IPS-NIHi11 (cell line): Measurements from ENCODE around the gene QPRT.
A peak's percentile ranks its signal among the peaks of the same experiment; 100 is the strongest.
"Not testable (repeated sequence)": the region's sequence is repeated elsewhere in the genome, so short reads cannot be mapped to it uniquely, and the experiment has no call there.

Experiments used
- DNase-seq: peaks from one replicate; pipeline ENCODE4 v3.0.0; 2012; ENCODE audit warnings: mixed read lengths, low spot score

Gene QPRT

GRCh38 chr16:29678691-29679267 is at the start of gene QPRT:
Gene QPRT, plus strand, starts transcription at chr16:29679180. Its CDS starts 18 bp downstream, at chr16:29679198.
- peak; percentile 89 for DNase-seq

GRCh38 chr16:29629318-29629717 is 49.7 kb upstream of the QPRT start:
- not testable (repeated sequence) for DNase-seq

- not testable (repeated sequence) for DNase-seq
These were observed 47.3 kb upstream of the QPRT start for GRCh38 chr16:29631658-29632057.

GRCh38 chr16:29635902-29636301 is 43.1 kb upstream of the QPRT start:
- DNase-seq, result not testable (repeated sequence)

- not testable (repeated sequence) for DNase-seq
These were observed 42.6 kb upstream of the QPRT start for GRCh38 chr16:29636368-29636767.

- DNase-seq, result not testable (repeated sequence)
These were observed 40.2 kb upstream of the QPRT start for GRCh38 chr16:29638751-29639150.

- no peak for DNase-seq
These were observed 37.4 kb upstream of the QPRT start for GRCh38 chr16:29641561-29641960.

GRCh38 chr16:29643596-29643995 is 35.4 kb upstream of the QPRT start:
- DNase-seq, result no peak

- DNase-seq, result no peak
These were observed 34.6 kb upstream of the QPRT start for GRCh38 chr16:29644338-29644857.

GRCh38 chr16:29644973-29645693 is 33.8 kb upstream of the QPRT start:
- DNase-seq, result no peak

- peak; percentile 71 for DNase-seq
These were observed 33.2 kb upstream of the QPRT start for GRCh38 chr16:29645694-29646187.

GRCh38 chr16:29646947-29647346 is 32.0 kb upstream of the QPRT start:
- DNase-seq, result no peak

GRCh38 chr16:29649588-29650494 is 29.1 kb upstream of the QPRT start:
- DNase-seq, result no peak

GRCh38 chr16:29650771-29651170 is 28.2 kb upstream of the QPRT start:
- DNase-seq, result no peak

- DNase-seq, result no peak
These were observed 27.1 kb upstream of the QPRT start for GRCh38 chr16:29651774-29652349.

- no peak for DNase-seq
These were observed 25.5 kb upstream of the QPRT start for GRCh38 chr16:29653471-29653870.

GRCh38 chr16:29653890-29654289 is 25.1 kb upstream of the QPRT start:
- DNase-seq, result not testable (repeated sequence)

GRCh38 chr16:29656688-29657523 is 22.1 kb upstream of the QPRT start:
- no peak for DNase-seq

GRCh38 chr16:29658705-29659104 is 20.3 kb upstream of the QPRT start:
- no peak for DNase-seq

- DNase-seq, result no peak
These were observed 16.8 kb upstream of the QPRT start for GRCh38 chr16:29662000-29662728.

- no peak for DNase-seq
These were observed 16.3 kb upstream of the QPRT start for GRCh38 chr16:29662729-29663015.
